22Rv1 (cell line): Measurements from ENCODE around the gene BCL11A.

Experiments
- ZFX ChIP-seq: fragments of 450-650 bp; IDR thresholded peaks from 2 replicates; pipeline ENCODE4 v1.6.1; 2017; ENCODE audit warnings: antibody characterized with exemption, borderline replicate concordance
- TF ChIP-seq, protein P1 (sequence below): fragments of 450-650 bp; IDR thresholded peaks from 2 replicates; pipeline ENCODE4 v1.5.1; 2017; ENCODE audit warnings: mild to moderate bottlenecking

DNA sequence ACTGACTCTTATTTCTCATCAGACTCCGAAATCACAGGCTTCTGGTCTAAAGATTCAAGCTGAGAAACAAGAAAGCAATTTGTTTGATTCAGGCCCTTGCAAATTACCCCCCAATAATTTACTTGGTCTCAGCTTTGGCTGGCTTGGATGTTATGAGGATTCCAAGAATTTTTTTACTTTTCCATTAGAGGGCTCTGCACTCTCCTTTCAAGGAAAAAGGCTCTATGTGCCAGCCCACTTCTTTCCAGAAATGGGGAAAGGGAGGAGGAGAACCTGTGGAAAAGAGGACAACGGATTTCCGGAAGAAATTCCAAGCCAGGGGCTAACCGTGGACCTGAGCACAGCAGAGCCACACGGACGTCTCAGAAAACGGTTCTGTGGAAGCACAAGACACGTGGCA is 44.4 kb downstream of the BCL11A start:
- TF ChIP-seq, protein P1, sequence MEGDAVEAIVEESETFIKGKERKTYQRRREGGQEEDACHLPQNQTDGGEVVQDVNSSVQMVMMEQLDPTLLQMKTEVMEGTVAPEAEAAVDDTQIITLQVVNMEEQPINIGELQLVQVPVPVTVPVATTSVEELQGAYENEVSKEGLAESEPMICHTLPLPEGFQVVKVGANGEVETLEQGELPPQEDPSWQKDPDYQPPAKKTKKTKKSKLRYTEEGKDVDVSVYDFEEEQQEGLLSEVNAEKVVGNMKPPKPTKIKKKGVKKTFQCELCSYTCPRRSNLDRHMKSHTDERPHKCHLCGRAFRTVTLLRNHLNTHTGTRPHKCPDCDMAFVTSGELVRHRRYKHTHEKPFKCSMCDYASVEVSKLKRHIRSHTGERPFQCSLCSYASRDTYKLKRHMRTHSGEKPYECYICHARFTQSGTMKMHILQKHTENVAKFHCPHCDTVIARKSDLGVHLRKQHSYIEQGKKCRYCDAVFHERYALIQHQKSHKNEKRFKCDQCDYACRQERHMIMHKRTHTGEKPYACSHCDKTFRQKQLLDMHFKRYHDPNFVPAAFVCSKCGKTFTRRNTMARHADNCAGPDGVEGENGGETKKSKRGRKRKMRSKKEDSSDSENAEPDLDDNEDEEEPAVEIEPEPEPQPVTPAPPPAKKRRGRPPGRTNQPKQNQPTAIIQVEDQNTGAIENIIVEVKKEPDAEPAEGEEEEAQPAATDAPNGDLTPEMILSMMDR = no peak
- no peak for TF ChIP-seq ZFX
